HG03460 (cell line): ENCODE data around the gene PLAGL2.
"Not testable (repeated sequence)": the region's sequence is repeated elsewhere in the genome, so short reads cannot be mapped to it uniquely, and the experiment has no call there.

Experiments
- ATAC-seq: cut with Tn5 transposase; IDR thresholded peaks from one replicate; pipeline ENCODE4 v1.9.1; 2021; ENCODE audit not compliant: unreplicated experiment

Gene PLAGL2

DNA sequence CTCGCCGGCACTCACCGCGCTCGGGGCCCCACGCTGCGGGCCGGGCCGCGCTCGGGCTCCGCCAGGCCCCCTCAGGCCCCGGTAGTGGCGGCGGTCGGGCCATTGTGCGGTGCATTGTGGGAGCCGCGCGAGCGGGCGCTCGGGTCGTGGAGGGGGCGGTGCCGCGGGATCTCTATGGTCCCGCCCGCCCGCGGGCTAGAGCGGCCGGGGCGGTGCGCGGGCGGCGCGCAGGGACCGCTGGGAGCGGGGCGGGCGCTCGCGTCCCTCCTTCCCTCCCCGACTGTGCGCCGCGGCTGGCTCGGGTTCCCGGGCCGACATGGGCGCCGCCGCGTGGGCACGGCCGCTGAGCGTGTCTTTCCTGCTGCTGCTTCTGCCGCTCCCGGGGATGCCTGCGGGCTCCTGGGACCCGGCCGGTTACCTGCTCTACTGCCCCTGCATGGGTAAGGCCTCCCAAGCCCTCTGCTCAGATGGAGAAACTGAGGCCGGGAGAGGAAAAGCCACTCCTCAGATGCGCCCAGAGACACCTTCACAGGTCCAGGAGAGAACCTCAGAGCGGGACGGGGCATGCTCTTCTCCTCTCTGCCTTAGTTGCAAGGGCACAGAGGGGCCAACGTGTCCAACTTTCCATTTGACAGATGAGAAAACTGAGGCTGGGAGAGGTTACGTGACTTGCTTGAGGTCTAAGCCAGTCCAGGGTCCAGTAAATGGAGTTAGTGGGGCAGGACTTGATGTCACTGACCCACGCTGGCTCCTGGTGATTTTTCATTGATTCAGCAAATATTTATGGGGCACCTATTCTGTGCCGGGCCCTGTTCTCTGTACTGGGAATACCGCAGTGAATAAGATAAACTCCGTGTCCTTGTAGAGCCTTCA, at the start of gene PLAGL2, which contains the start of gene POFUT1:
Gene PLAGL2, minus strand, starts transcription at position 118 of the 873 bp plus-strand sequence. CDS start 5,565 bp downstream, outside the sequence.
Gene POFUT1, plus strand, starts transcription at position 255 of the 873 bp plus-strand sequence. Its CDS starts 62 bp downstream, at position 317.
- peak; percentile 85 for ATAC-seq

DNA sequence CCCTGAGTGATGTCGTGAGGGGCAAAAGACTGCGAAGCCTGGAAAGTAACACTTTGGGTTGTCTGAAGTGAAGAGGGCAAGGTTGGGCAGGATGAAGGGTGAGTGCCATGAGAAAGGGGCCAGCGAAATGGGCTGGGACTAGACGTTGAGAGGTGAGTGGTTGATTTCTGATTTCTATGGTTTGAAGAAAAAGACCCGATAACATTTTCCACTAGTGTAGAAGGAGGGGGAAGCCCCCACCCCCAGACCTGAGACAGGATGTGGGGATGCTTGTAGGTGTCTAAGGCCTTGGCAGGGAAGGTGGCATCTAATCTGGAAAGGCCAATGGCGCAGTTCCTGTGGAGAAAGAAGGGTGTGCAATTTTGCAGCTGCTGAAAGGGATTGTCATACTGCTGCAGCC, 44.6 kb upstream of the PLAGL2 start:
- ATAC-seq: no peak

- no peak for ATAC-seq
Measured at GRCh38 chr20:32251470-32251869, 43.9 kb upstream of the PLAGL2 start.

DNA sequence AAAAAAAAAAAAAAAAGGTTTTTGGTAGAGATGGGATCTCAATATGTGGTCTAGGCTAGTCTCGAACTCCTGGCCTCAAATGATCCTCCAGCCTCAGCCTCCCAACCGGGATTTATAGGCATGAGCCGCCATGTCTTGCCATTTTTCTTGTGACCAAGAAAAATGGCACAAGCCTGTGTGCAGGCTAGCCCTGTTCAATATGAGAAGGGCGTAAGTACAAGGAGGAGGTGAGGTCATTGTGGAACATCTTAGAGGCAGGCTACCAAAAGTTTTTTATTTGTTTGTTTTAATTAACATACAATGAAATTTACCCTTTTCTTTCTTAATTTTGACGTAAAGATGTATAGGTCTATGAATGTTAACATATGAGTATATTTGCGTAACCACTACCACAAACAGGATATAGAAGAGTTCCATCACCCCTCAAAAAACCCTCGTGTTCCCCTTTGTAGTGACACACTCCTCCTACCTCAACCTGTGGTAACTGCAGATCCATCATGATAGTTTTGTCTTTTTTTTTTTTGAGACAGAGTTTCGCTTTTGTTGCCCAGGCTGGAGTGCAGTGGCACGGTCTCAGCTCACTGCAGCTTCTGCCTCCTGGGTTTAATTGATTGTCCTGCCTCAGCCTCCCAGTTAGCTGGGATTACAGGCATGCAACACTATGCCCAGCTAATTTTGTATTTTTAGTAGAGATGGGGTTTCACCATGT, 41.6 kb upstream of the PLAGL2 start:
- ATAC-seq: no peak

- ATAC-seq: no peak
Measured at GRCh38 chr20:32248043-32248442, 40.5 kb upstream of the PLAGL2 start.

GRCh38 chr20:32246208-32246607, 38.7 kb upstream of the PLAGL2 start:
- not testable (repeated sequence) for ATAC-seq

- no peak for ATAC-seq
Measured at GRCh38 chr20:32244959-32245358, 37.4 kb upstream of the PLAGL2 start.

DNA sequence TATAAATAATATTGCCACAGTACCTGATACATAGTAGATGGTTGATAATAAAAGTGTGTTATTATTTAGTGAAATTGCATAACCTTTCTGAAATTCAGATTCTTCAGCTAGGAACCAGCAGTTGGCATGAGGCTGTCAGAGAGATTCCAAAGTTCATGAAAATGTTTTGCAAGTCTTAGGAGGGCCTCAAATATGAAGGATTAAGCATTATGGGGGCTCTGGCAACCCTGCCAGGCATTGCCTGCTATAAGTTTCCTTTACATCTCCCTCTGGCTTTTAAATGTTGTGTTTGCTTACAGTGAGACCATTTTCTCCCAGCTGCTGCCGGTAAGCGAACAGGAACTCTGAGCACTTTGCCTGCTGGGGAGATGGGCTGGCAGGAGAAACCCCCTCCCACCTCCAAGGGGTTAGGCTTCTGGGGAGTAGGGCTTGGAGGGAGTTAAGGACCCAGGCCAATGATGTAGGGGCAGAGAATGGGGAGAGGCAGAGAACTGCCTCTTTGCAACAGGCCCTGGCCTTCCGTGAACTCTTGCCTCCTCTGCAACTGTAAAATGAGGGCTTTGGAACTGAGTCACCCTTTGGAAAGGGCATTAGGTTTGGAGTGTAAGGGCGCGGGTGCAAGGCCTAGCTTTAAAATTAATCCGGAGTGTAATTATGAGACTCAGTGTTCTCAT, 36.7 kb upstream of the PLAGL2 start:
- no peak for ATAC-seq

DNA sequence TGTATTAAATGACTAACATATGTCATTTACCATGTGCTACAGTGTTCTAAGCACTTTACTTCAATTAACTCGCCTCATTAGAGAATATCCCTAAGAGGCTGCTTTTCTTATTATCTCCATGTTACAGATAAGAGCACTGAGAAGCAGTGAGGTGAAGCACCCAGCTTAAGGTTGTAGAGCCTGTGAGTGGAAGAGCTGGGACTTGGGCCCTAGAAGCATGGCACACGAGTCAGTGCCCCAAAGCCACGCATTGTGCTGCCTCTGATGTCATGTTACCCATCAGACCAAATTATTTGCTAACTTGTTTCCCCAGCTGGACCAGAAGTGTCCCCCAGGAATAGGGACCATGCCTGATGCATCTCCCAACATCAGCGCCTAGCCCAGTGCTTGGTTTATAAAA, 34.3 kb upstream of the PLAGL2 start:
- ATAC-seq: no peak

DNA sequence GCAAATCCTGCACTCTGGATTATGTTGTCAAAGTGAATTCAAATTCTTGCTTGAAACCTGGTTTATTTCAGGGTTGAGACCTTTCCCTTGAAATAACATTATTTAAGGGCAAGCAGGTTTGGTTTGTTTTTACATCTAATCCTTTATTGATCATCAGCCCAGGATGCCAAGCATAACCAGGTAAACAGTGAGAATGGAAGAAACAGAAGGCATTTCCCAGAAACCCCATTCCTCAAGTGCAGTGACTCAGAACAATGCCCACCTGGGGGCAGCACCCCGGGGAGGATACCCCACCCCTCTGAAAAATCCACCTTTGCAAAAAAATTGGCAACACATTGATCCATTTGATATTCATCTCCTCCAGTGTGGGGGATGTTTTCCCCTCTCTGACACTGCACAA, 32.7 kb upstream of the PLAGL2 start:
- no peak for ATAC-seq

GRCh38 chr20:32238483-32239425, 31.2 kb upstream of the PLAGL2 start:
- no peak for ATAC-seq

DNA sequence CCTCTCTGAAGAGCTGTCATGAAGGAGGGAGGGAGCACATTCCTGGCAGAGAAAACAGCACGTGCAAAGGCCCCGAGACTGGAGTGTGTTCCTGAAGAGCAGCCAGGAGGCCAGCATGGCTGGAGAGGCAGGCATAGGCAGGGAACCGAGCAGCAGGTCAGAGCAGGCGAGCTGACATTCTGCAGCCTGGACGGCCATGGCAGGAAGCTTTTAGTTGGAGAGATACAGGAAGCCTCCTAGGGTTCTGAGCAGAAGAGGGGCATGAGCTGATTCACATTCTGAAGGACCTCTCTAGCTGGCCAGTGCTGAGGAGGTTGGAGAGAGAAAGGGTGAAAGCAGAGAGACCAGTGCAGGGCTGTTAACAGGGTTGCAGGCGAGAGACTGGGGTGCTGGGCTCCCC, 29.9 kb upstream of the PLAGL2 start:
- ATAC-seq: no peak

DNA sequence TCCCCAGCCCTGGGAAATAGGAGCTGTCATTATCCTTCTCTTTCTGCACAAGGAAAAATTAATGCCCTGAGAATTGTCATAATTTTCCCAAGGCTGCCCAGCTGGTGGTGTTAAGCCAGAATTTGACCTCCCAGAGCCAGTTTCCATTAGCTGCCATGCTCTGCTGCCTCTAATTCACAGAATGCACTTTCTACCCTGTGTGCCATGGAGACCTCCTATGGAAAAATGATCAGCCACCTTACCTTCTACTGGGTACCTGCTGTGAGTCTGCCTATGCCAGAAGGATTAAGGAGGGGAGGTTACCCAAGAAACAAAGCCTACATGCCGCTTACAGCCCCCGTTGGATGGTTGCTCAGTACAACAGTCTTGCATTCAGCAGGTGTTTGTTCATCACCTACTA, 29.3 kb upstream of the PLAGL2 start:
- ATAC-seq: no peak

- ATAC-seq: no peak
Measured at GRCh38 chr20:32236048-32236533, 28.5 kb upstream of the PLAGL2 start.

DNA sequence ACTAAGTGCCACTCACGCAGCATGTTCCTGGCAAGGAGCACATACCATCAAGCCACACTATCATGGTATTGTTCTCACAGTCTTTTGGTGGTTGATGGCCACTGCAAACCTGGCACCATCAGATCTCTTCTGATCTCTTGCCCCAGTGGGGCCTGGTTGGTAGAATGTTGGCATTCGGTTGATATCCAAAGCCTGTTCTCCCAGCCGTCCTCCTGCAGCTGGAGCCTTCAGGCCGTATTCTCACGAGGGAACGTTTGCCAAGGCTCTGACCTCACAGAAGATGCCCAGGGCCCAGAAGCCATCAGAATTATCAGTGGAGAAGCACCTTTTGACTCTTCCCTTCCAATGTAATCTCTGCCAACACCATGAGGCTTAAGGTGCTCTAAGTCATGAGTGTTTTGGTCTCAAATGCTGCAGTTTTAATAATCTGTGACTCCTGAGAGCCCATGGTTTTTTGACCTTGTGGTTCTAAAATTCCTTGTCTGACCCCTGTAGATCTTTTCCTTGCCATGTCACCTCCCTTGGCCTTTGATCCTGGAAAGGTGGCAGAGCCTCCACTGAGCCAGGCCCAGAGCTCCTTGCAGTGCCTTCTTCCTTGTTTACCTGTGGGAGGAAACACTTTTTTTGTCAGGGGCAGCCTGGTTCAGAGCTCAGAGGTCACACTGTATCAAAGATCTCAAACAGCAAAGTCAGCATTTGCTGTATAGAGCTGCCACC, 27.9 kb upstream of the PLAGL2 start:
- ATAC-seq: no peak

GRCh38 chr20:32234135-32234808, 26.7 kb upstream of the PLAGL2 start:
- ATAC-seq: no peak

GRCh38 chr20:32233286-32233685, 25.7 kb upstream of the PLAGL2 start:
- ATAC-seq: no peak

GRCh38 chr20:32232326-32232886, 24.9 kb upstream of the PLAGL2 start:
- no peak for ATAC-seq

- no peak for ATAC-seq
Measured at GRCh38 chr20:32231847-32232246, 24.3 kb upstream of the PLAGL2 start.
